Karpas-422 (cell line): ENCODE measurements around the gene MKNK1. TPM values are rescaled to one million over a fixed set of nuclear protein-coding genes. Genes with fewer than 3 reads are reported as not detected.

Source experiments
- DNase-seq: peaks from one replicate; pipeline ENCODE4 v3.0.0-alpha.2; 2015
- H2AFZ ChIP-seq: fragments of 200-600 bp; sonication (generic); 2 replicates; pipeline ENCODE4 v1.6.1; 2014; ENCODE audit warnings: antibody characterized with exemption, low read length, mixed read lengths
- H3K27ac ChIP-seq: fragments of 200-600 bp; sonication (generic); 2 replicates; pipeline ENCODE4 v1.5.1; 2014; ENCODE audit warnings: mild to moderate bottlenecking, low read length, moderate library complexity
- H3K27me3 ChIP-seq: fragments of 200-600 bp; sonication (generic); 2 replicates; pipeline ENCODE4 v1.6.1; 2014; ENCODE audit warnings: low read length, mixed read lengths
- H3K36me3 ChIP-seq: fragments of 200-600 bp; sonication (generic); 2 replicates; pipeline ENCODE4 v1.6.1; 2014; ENCODE audit warnings: low read length, mixed read lengths; ENCODE audit not compliant: insufficient read depth
- H3K4me1 ChIP-seq: fragments of 200-600 bp; sonication (generic); 2 replicates; pipeline ENCODE4 v1.6.1; 2014; ENCODE audit warnings: mild to moderate bottlenecking, low read length, mixed read lengths
- H3K4me2 ChIP-seq: fragments of 200-600 bp; sonication (generic); 2 replicates; pipeline ENCODE4 v1.6.1; 2014; ENCODE audit warnings: low read length, low read depth, mild to moderate bottlenecking; ENCODE audit not compliant: poor library complexity, severe bottlenecking
- H3K4me3 ChIP-seq: fragments of 200-600 bp; sonication (generic); 2 replicates; pipeline ENCODE4 v1.5.1; 2014; ENCODE audit warnings: mild to moderate bottlenecking, antibody characterized with exemption, low read length, mixed read lengths
- H3K79me2 ChIP-seq: fragments of 200-600 bp; sonication (generic); 2 replicates; pipeline ENCODE4 v1.6.1; 2014; ENCODE audit warnings: mild to moderate bottlenecking, low read length, mixed read lengths
- H3K9ac ChIP-seq: fragments of 200-600 bp; sonication (generic); 2 replicates; pipeline ENCODE4 v1.6.0; 2014; ENCODE audit warnings: low read length
- H3K9me2 ChIP-seq: fragments of 200-600 bp; sonication (generic), shearing (Covaris generic); replicated peaks from 2 replicates; pipeline ENCODE4 v1.6.0; 2014; ENCODE audit warnings: mild to moderate bottlenecking, low read length, moderate library complexity; ENCODE audit not compliant: insufficient read depth
- H3K9me3 ChIP-seq: fragments of 300-700, 200-600 bp; sonication (generic); 2 replicates; pipeline ENCODE4 v1.6.1; 2014; ENCODE audit warnings: low read length, mixed read lengths
- H4K20me1 ChIP-seq: fragments of 200-600 bp; sonication (generic); 2 replicates; pipeline ENCODE4 v1.6.1; 2014; ENCODE audit warnings: mild to moderate bottlenecking, antibody characterized with exemption, low read length, low read depth; ENCODE audit not compliant: insufficient read depth
- total RNA-seq: library from RNA; depleted of rRNA; stranded (reverse); fragments of >200 nt; shearing (Covaris generic); gene quantifications from 2 replicates; pipeline ENCODE4 v1.2.3, GENCODE V29; 2014; ENCODE audit warnings: low replicate concordance

The MKNK1 gene
- total RNA-seq, 1 experiment from 2014 or later, result 14.0 TPM

- Histone ChIP-seq H3K9ac (no peak overlapping the region), H3K36me3 (0 out of 2 replicates have a peak, but pooled peaks cover 9% of the 10 kb centered on the region), H3K79me2 (no peaks in the 10 kb centered on the region), H4K20me1 (no peaks in the 10 kb centered on the region), H2AFZ (no peak overlapping the region), H3K4me2 (no peak overlapping the region), H3K9me3 (no peaks in the 10 kb centered on the region), H3K9me2 (no peaks in the 10 kb centered on the region), H3K4me3 (no peak overlapping the region), H3K27ac (no peak overlapping the region), H3K27me3 (no peaks in the 10 kb centered on the region), H3K4me1 (no peaks in the 10 kb centered on the region; the same call in 1 of the 2 replicates)
- DNase-seq, result no peak
Observed at GRCh38 chr1:46630719-46631118, 26.7 kb upstream of the MKNK1 start.

- Histone ChIP-seq H3K9me2 (no peaks in the 10 kb centered on the region), H3K4me3 (no peak overlapping the region), H3K36me3 (no peaks in the 10 kb centered on the region), H3K4me2 (no peak overlapping the region), H2AFZ (no peak overlapping the region), H4K20me1 (no peaks in the 10 kb centered on the region), H3K27me3 (no peaks in the 10 kb centered on the region), H3K79me2 (no peaks in the 10 kb centered on the region), H3K4me1 (no peaks in the 10 kb centered on the region; the same call in 1 of the 2 replicates), H3K9ac (no peak overlapping the region), H3K27ac (no peak overlapping the region), H3K9me3 (no peaks in the 10 kb centered on the region)
- no peak for DNase-seq
Observed at GRCh38 chr1:46623743-46624644, 19.9 kb upstream of the MKNK1 start.

- Histone ChIP-seq H3K36me3 (no peaks in the 10 kb centered on the region), H3K4me3 (no peak overlapping the region), H3K27ac (no peak overlapping the region), H3K27me3 (no peaks in the 10 kb centered on the region), H3K9me2 (no peaks in the 10 kb centered on the region), H3K9me3 (no peaks in the 10 kb centered on the region), H4K20me1 (no peaks in the 10 kb centered on the region), H3K9ac (no peak overlapping the region), H3K79me2 (no peaks in the 10 kb centered on the region), H3K4me1 (no peaks in the 10 kb centered on the region), H3K4me2 (no peak overlapping the region), H2AFZ (no peak overlapping the region)
- DNase-seq, result peak; percentile 60
Observed at GRCh38 chr1:46622344-46622743, 18.3 kb upstream of the MKNK1 start.

- no peaks in the 10 kb centered on the region for H3K27me3 ChIP-seq
- H3K9me2 ChIP-seq, result no peaks in the 10 kb centered on the region
- H2AFZ ChIP-seq, result no peak overlapping the region
- no peak overlapping the region for H3K4me3 ChIP-seq
- no peak for DNase-seq
- H3K4me2 ChIP-seq, result no peak overlapping the region
- H4K20me1 ChIP-seq, result no peaks in the 10 kb centered on the region
- H3K9ac ChIP-seq, result no peak overlapping the region
- no peaks in the 10 kb centered on the region for H3K36me3 ChIP-seq
- H3K9me3 ChIP-seq, result no peaks in the 10 kb centered on the region
- H3K79me2 ChIP-seq, result no peaks in the 10 kb centered on the region
- H3K27ac ChIP-seq, result no peak overlapping the region
- H3K4me1 ChIP-seq, result peaks cover 2% of the 10 kb centered on the region
Observed at GRCh38 chr1:46621930-46622329, 17.9 kb upstream of the MKNK1 start.

GRCh38 chr1:46619656-46620258 is 15.7 kb upstream of the MKNK1 start:
- Histone ChIP-seq H3K4me3 (no peak overlapping the region), H3K79me2 (no peaks in the 10 kb centered on the region), H3K9me2 (no peaks in the 10 kb centered on the region), H3K27ac (no peak overlapping the region), H3K27me3 (no peaks in the 10 kb centered on the region), H4K20me1 (no peaks in the 10 kb centered on the region), H3K36me3 (no peaks in the 10 kb centered on the region), H3K4me1 (peaks cover 15% of the 10 kb centered on the region), H2AFZ (no peak overlapping the region), H3K9me3 (no peaks in the 10 kb centered on the region), H3K9ac (no peak overlapping the region), H3K4me2 (no peak overlapping the region)
- no peak for DNase-seq

GRCh38 chr1:46618754-46619415 is 14.8 kb upstream of the MKNK1 start:
- no peaks in the 10 kb centered on the region for H3K9me2 ChIP-seq
- H3K9ac ChIP-seq, result no peak overlapping the region
- H3K27me3 ChIP-seq, result no peaks in the 10 kb centered on the region
- H3K9me3 ChIP-seq, result no peaks in the 10 kb centered on the region
- H3K4me3 ChIP-seq, result no peak overlapping the region
- no peak overlapping the region for H2AFZ ChIP-seq
- no peak for DNase-seq
- H3K79me2 ChIP-seq, result no peaks in the 10 kb centered on the region
- no peaks in the 10 kb centered on the region for H3K36me3 ChIP-seq
- H3K4me2 ChIP-seq, result no peak overlapping the region
- no peaks in the 10 kb centered on the region for H4K20me1 ChIP-seq
- peaks cover 15% of the 10 kb centered on the region for H3K4me1 ChIP-seq
- H3K27ac ChIP-seq, result no peak overlapping the region

- Histone ChIP-seq H4K20me1 (no peaks in the 10 kb centered on the region), H3K27me3 (no peaks in the 10 kb centered on the region), H3K79me2 (no peaks in the 10 kb centered on the region), H3K9me2 (no peaks in the 10 kb centered on the region), H3K9ac (no peak overlapping the region), H3K36me3 (no peaks in the 10 kb centered on the region), H3K9me3 (no peaks in the 10 kb centered on the region), H3K27ac (no peak overlapping the region), H2AFZ (no peak overlapping the region), H3K4me3 (no peak overlapping the region), H3K4me1 (peaks cover 15% of the 10 kb centered on the region), H3K4me2 (no peak overlapping the region)
- no peak for DNase-seq
Observed at GRCh38 chr1:46617833-46618232, 13.8 kb upstream of the MKNK1 start.
